Measurements from ENCODE around the gene CASD1.

Gene CASD1

DNA sequence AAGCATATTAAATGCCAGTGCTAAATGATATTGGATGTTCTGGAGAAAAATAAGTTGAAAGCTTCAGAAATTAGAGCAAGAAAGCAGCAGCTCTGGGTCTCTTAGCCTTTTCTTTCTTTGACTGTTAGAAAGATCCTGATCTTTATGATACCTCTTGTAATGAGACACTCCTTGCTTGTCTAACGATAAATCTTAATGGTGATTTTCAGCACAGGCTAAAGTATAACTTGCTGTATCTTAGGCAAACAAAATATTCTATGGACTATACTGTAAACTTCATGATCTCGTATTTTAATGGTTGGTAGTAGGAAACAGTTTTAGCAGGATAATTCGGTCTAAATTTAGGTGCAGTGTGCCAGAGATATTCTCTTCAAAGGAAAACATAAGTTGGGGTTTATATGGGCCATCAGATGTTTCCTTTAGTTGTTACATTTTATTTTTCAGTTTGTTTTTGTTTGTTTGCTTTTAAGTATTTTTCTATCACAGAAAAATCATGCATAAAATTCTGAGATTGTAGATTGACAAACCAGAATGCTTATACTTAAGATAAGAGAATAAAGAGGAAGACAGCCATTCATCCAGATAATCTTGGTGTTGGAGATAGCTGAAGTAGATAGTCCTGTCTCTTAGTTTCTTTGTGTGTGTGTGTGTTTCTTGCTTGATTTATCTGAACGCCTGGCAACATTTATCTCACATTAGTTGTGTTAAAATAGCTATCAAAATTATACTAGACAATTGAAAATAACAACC lies 4.7 kb downstream of the CASD1 start:
- no peak for DNase-seq (ENCODE audit: insufficient read length)
- TF ChIP-seq POLR2A (IDR thresholded peaks at IDR 0.05; ENCODE audit: low read depth, low read length) (no peak), POLR2AphosphoS5 (IDR thresholded peaks at IDR 0.05; ENCODE audit: low read depth, low read length) (no peak), TAF1 (IDR thresholded peaks at IDR 0.05; ENCODE audit: borderline replicate concordance, low read depth, low read length) (no peak)
- no peak for FAIRE-seq

DNA sequence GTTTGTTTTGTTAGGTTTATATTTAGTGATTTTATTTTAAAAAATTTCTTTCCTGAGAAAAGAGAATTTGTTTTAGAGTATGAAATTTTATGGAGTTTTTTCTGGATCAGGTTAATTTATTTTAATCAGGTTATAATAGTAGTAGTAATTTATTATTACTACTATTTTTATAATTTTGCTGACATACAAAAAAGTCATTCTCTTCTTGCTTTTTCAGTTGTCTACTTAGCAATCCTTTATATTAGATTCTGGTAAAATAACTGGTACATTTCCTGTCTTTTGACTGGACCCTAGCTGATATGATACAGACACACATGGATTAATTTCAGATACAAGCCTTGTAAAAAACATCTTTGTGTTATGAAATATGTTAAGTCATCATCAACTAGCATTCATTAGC lies 5.3 kb downstream of the CASD1 start:
- no peak for TF ChIP-seq POLR2A (IDR thresholded peaks at IDR 0.05; ENCODE audit: low read depth, low read length)
- TF ChIP-seq POLR2AphosphoS5 (IDR thresholded peaks at IDR 0.05; ENCODE audit: low read depth, low read length), result no peak
- no peak for TF ChIP-seq TAF1 (IDR thresholded peaks at IDR 0.05; ENCODE audit: borderline replicate concordance, low read depth, low read length)
- DNase-seq (ENCODE audit: insufficient read length), result no peak
- FAIRE-seq, result no peak

DNA sequence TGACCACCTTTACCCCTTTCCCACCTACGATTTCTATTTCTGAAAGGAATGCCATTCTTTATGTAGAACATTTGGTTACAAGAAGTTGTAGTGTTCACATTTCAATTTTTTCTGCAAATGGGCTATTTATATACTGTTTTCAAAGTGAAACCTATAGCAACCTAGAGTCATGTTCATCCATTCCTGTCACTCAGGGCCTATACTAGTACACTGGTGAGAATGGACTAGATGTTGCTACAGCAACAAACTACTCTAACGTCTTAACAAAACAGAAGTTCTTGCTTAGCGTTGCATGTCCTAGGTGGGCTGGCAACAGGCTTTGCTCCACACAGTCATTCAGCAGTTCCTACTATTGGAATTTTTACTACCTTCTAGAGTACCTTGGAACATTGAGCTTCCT lies 16.3 kb downstream of the CASD1 start:
- DNase-seq (ENCODE audit: insufficient read length) (no peak), FAIRE-seq (peak; percentile 38)
- no peak for TF ChIP-seq POLR2AphosphoS5 (IDR thresholded peaks at IDR 0.05; ENCODE audit: low read depth, low read length)
- TF ChIP-seq POLR2A (IDR thresholded peaks at IDR 0.05; ENCODE audit: low read depth, low read length), result no peak
- no peak for TF ChIP-seq TAF1 (IDR thresholded peaks at IDR 0.05; ENCODE audit: borderline replicate concordance, low read depth, low read length)

DNA sequence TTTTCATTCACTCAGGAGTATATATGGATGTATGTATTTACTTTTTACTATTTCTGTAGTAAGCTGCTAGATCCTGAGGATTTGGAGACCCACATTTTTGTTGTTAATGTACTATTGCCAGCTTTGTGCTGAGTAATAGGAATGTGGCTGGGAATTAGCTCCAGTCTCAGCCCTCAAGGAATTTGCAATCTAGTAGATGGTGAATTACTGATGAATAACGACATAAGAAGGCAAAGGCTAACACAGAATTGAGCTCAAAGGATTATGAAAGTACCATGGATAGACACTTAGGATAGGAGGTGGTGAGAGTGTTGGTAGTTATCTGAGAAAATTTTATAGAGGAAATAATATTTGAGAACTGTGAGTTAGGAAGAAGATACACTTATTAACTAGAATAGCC lies 19.9 kb downstream of the CASD1 start:
- no peak for DNase-seq (ENCODE audit: insufficient read length)
- FAIRE-seq, result no peak
- no peak for TF ChIP-seq POLR2AphosphoS5 (IDR thresholded peaks at IDR 0.05; ENCODE audit: low read depth, low read length)
- no peak for TF ChIP-seq TAF1 (IDR thresholded peaks at IDR 0.05; ENCODE audit: borderline replicate concordance, low read depth, low read length)
- TF ChIP-seq POLR2A (IDR thresholded peaks at IDR 0.05; ENCODE audit: low read depth, low read length), result no peak

DNA sequence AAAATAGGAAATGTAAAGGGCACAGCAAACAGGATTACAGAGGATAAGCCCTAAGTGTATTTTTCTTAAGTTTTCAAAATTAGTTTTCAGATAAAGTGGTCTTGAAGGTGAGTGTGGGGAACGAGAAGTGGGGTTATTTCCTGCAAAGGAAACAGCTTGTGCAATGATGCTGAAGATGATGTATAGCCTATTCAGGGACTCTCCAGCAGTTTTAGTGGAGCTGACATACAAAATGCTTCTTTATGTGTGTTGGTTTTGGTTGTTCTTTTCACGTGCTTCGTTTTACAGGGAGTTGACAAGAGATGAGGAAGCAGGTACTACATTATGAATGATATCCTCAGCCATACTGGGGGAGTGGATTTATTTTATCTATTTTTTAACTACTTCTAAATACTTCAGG lies 20.5 kb downstream of the CASD1 start:
- no peak for DNase-seq (ENCODE audit: insufficient read length)
- no peak for FAIRE-seq
- TF ChIP-seq POLR2A (IDR thresholded peaks at IDR 0.05; ENCODE audit: low read depth, low read length) (no peak), POLR2AphosphoS5 (IDR thresholded peaks at IDR 0.05; ENCODE audit: low read depth, low read length) (no peak), TAF1 (IDR thresholded peaks at IDR 0.05; ENCODE audit: borderline replicate concordance, low read depth, low read length) (no peak)

DNA sequence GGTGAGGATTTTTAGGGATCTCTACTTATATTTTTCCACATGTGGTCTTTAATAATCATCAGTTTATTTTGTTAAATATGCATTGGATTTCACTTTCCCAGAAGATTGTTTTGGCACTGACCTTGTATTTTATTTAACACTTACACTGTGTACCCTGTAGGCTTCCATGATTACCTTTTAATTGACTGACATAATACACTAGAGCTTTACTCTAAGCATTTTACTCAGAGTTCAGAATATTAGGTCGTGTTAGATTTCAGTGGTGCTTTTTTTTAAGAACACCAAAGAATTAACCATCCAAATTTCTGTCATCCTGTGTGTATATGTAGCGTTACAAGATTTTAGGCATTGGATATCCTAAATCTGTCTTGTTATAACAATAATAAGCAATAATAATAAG lies 23.1 kb downstream of the CASD1 start:
- DNase-seq (ENCODE audit: insufficient read length) (no peak), FAIRE-seq (peak; percentile 27)
- TF ChIP-seq POLR2AphosphoS5 (IDR thresholded peaks at IDR 0.05; ENCODE audit: low read depth, low read length) (no peak), POLR2A (IDR thresholded peaks at IDR 0.05; ENCODE audit: low read depth, low read length) (no peak)

DNA sequence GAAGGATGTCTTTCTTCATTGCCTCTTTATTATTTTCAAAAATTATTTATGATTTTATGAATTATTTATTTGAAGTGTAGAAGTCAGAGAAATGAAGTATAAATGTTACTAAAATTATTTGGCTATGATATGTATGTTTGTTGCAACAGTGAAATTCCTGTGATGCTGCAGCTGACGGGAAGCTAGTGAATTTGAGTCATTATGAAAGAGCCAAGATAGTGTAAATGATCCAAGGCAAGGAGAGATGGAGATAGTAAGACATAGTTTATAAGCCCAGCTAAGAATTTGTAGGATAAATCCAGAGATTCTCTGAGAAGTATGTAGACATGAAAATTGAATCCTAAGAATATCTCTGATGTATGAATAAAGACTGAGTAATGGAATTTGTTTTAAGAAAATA lies 30.8 kb downstream of the CASD1 start:
- DNase-seq (ENCODE audit: insufficient read length) (no peak), FAIRE-seq (no peak)
- TF ChIP-seq POLR2AphosphoS5 (IDR thresholded peaks at IDR 0.05; ENCODE audit: low read depth, low read length), result no peak
- no peak for TF ChIP-seq TAF1 (IDR thresholded peaks at IDR 0.05; ENCODE audit: borderline replicate concordance, low read depth, low read length)
- TF ChIP-seq POLR2A (IDR thresholded peaks at IDR 0.05; ENCODE audit: low read depth, low read length), result no peak

DNA sequence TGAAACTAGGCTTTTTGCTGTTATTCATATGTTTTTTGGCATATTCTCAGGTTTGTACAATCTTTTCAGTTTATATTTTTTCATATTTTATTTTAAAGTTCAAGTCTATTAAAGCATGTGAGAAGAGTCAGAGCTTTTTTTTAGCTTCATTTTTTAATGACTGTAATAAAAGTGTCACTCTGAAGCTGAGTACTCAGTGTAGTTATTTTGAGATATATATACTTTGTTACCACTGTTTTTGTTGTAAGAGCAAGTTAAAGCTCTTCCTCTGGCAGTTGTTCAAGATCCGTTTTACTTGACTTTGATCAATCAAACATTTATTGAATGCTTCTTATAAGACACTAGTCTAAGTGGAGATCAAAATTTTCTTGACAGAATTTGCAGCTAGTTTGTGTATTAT lies 37.5 kb downstream of the CASD1 start:
- no peak for FAIRE-seq
- DNase-seq (ENCODE audit: insufficient read length), result no peak
- TF ChIP-seq POLR2A (IDR thresholded peaks at IDR 0.05; ENCODE audit: low read depth, low read length) (no peak), TAF1 (IDR thresholded peaks at IDR 0.05; ENCODE audit: borderline replicate concordance, low read depth, low read length) (no peak), POLR2AphosphoS5 (IDR thresholded peaks at IDR 0.05; ENCODE audit: low read depth, low read length) (no peak)

DNA sequence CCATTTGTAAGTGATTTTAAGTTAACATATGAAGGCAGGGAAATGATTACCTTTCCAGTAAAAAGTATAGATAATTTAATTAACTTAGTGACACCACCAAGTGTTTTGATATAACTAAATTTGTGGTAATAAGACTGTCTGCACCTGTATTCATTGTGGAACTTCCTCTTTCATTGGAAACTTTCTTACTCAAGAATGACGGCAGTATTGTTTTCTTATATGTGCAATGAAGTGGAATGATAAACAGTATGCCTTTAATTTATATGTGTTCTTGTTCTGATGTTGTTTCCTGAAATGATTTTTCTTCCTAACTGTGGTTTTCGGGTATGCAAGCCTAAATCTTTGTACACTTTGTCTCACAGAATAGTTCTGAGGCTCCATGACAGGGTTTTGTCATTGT lies 46.4 kb downstream of the CASD1 start:
- DNase-seq (ENCODE audit: insufficient read length) (no peak), FAIRE-seq (no peak)
- no peak for TF ChIP-seq TAF1 (IDR thresholded peaks at IDR 0.05; ENCODE audit: borderline replicate concordance, low read depth, low read length)
- TF ChIP-seq POLR2A (IDR thresholded peaks at IDR 0.05; ENCODE audit: low read depth, low read length), result no peak
- no peak for TF ChIP-seq POLR2AphosphoS5 (IDR thresholded peaks at IDR 0.05; ENCODE audit: low read depth, low read length)

DNA sequence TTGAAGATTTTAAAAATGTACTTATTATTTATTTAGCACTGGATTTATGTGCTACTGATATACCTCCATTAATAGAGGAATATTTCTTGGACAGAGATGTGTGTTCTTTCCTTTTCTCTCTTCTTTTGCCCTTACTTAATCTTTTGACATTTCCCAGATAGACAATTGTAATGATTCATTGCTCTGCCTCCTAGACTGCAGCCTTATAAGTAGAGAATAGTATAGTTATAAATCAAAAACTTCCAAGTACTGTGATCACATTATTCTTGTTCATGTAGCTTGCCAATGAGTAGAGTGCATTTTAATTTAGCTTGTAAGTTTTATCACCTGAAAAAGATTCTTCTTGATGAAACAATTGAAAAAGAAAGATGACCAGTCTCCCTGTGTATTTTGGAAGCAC lies 47.6 kb downstream of the CASD1 start:
- FAIRE-seq (no peak), DNase-seq (ENCODE audit: insufficient read length) (no peak)
- TF ChIP-seq POLR2AphosphoS5 (IDR thresholded peaks at IDR 0.05; ENCODE audit: low read depth, low read length), result no peak
- TF ChIP-seq TAF1 (IDR thresholded peaks at IDR 0.05; ENCODE audit: borderline replicate concordance, low read depth, low read length), result no peak
- no peak for TF ChIP-seq POLR2A (IDR thresholded peaks at IDR 0.05; ENCODE audit: low read depth, low read length)

DNA sequence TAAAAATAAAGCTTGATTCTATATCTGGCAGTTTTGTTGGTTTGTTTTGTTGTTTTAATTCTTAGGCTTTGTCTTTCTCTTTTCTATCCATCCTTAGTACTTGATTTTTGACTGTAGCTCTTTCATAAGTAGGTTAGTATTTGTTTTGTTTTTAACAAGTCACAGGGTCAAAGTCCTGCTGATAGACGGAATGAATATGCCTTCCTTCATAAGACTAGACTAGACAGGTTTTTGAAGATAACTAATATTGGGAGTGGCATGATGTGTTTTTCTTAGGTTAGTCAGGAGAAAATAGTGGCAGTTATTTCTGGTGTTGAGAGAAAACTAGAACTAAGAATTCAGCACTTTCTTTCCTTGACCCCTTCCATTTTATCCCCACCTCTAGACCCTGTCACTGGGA lies 50.4 kb downstream of the CASD1 start:
- no peak for DNase-seq (ENCODE audit: insufficient read length)
- TF ChIP-seq TAF1 (IDR thresholded peaks at IDR 0.05; ENCODE audit: borderline replicate concordance, low read depth, low read length) (no peak), POLR2AphosphoS5 (IDR thresholded peaks at IDR 0.05; ENCODE audit: low read depth, low read length) (no peak), POLR2A (IDR thresholded peaks at IDR 0.05; ENCODE audit: low read depth, low read length) (no peak)

DNA sequence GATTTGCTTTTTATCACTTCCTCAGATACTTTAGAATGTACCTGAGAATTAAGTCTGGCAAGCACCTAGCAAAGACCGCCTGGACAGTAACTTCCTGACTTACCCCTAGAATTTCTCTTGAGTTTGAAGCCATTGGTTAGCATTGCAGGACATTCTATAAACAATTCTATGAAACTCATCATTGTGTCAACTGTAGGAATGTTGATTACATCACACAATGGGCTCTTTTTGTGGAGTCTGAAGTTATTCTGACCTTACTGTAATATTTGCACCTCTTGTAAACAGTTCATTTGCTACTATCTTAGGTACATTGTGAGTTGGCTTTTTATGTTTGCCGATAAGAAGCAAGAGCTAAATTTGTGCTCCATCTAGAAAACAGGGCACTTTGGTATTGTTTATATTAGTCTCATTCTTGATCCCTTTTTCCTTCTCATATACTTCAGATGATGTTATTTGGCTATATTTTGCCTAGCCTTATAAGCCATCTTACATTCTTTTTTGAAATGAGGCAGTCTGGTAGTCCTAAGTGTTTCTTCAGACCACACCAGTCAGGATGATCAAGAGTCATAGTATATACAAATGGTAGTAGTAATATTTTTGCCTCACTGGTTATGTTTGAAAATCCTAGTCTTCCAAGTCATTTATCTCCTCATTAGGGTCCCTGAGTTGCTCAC lies 52.4 kb downstream of the CASD1 start:
- no peak for DNase-seq (ENCODE audit: insufficient read length)
- no peak for TF ChIP-seq TAF1 (IDR thresholded peaks at IDR 0.05; ENCODE audit: borderline replicate concordance, low read depth, low read length)
- no peak for TF ChIP-seq POLR2AphosphoS5 (IDR thresholded peaks at IDR 0.05; ENCODE audit: low read depth, low read length)
- no peak for TF ChIP-seq POLR2A (IDR thresholded peaks at IDR 0.05; ENCODE audit: low read depth, low read length)
- no peak for FAIRE-seq

More for the DNA sequence above, 50.4 kb downstream of the CASD1 start:
- FAIRE-seq, result no peak

Measured in GM12892 (cell line).